ENCODE measurements around the gene TPM1. TPM values are rescaled to one million over a fixed set of nuclear protein-coding genes. Genes with fewer than 3 reads are reported as not detected.
"Not testable (repeated sequence)": the region's sequence is repeated elsewhere in the genome, so short reads cannot be mapped to it uniquely, and the experiment has no call there.

The TPM1 gene
- total RNA-seq, 1 experiment from 2014 or later, result 678 TPM

DNA sequence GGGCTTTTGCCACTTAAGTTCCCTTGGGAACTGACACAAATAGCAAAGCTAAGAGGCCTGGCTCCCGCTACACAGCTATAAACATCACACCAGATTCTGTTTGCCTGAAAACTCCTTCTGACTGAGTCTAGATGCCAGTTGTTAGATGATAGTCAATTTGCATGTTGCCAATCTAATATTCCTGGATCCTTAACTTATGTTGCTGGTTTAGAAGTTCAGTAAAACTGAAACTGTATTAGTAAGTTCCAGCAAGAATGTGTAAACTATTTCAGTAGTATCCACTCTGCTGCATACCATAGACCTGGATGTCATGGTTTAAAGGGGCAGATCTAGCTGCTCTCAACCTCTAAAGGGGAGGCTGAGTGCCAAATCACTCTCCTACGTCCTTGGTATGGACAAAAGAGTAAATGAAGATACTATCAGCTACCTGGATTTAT, 52.0 kb downstream of the TPM1 start:
- peak; percentile 36 for DNase-seq (ENCODE audit: low spot score)

GRCh38 chr15:63096178-63096577, 53.6 kb downstream of the TPM1 start:
- no peak for DNase-seq (ENCODE audit: low spot score)

- DNase-seq (ENCODE audit: low spot score), result not testable (repeated sequence)
These were observed 56.4 kb downstream of the TPM1 start for GRCh38 chr15:63098901-63099300.

- not testable (repeated sequence) for DNase-seq (ENCODE audit: low spot score)
These were observed 57.0 kb downstream of the TPM1 start for GRCh38 chr15:63099581-63099980.

- no peak for DNase-seq (ENCODE audit: low spot score)
These were observed 60.9 kb downstream of the TPM1 start for GRCh38 chr15:63103416-63103815.

DNA sequence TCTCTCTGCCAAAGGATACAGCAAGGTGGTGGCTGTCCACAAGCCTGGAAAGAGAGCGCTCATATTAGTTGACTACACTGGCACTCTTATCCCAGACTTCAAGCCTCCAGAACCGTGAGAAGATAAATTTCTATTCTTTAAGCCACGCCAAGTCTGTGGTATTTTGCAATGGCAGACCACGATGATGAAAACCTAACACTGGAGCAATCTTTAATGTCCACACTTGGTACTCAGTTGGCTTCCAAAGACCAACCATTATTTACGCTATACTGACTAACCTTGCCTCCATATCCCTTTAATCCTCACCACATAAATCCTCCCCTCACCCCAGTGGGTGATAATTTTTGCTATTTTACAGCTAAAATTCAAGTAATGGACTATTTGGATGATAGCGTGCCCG, 62.2 kb downstream of the TPM1 start:
- DNase-seq (ENCODE audit: low spot score), result no peak

DNA sequence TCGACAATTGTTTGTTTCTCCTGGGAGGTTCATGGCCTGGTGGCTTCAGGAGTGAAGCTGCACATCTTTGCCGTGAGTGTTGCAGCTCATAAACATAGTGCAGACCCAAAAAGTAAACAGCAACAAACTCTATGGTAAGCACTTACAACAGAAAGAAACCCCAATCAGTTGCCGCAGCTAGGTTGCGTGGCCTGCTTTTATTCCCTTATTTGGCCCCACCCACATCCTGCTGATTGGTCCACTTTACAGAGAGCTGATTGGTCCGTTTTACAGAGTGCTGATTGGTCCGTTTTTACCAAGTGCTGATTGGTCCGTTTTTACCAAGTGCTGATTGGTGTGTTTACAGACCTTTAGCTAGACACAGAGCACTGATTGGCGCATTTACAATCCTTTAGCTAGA, 62.8 kb downstream of the TPM1 start:
- not testable (repeated sequence) for DNase-seq (ENCODE audit: low spot score)

GRCh38 chr15:63107895-63108546, 65.5 kb downstream of the TPM1 start:
- DNase-seq (ENCODE audit: low spot score), result peak; percentile 100

- DNase-seq (ENCODE audit: low spot score), result no peak
These were observed 67.0 kb downstream of the TPM1 start for GRCh38 chr15:63109498-63109897.

DNA sequence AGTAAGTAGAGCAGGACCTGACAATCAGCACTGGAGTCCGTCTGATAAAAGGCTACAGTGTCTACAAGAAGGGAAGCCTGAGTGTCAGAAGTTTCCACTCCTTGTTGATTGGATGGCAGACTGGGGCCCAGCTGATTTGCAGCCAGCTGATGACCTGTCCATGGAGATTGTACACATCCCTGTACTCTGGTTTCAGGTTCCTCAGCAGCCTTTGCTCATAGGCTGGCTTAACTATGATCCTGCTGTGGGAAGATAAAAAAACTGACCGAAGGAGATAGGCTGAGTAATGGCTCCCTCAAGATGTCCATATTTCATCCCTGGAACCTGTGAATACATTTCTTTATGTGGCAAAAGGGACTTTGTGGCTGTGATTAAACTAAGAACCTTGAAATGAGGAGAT, 67.4 kb downstream of the TPM1 start:
- DNase-seq (ENCODE audit: low spot score), result no peak

DNA sequence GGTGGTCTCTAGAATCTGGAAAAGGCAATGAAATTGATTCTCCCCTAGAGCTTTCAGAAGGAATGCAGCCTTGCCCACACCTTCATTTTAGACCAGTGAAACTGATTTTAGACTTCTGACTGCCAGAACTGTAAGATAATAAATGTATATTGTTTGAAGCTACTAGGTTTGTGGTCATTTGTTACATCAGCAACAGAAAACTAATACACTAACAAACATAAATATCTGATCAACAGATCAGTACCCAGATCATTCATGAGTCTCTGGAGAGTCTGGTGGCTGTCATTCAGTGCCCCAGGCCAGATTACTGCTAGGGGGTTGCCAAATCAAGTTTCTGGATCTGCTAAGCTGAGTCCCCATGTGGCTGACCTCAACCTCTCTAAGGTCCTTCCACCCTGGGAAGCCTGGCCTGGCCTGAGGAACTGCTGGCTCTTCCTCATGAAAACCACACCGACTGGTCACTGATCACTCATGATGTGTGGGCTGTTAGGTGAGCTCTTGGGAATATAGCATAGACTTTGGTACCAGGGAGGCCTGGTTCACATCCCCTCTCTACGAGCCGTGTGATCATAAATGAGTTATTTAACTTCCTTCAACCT, 68.0 kb downstream of the TPM1 start:
- DNase-seq (ENCODE audit: low spot score), result no peak

GRCh38 chr15:63111481-63111880, 68.9 kb downstream of the TPM1 start:
- DNase-seq (ENCODE audit: low spot score), result no peak

GRCh38 chr15:63112871-63113270, 70.3 kb downstream of the TPM1 start:
- no peak for DNase-seq (ENCODE audit: low spot score)

DNA sequence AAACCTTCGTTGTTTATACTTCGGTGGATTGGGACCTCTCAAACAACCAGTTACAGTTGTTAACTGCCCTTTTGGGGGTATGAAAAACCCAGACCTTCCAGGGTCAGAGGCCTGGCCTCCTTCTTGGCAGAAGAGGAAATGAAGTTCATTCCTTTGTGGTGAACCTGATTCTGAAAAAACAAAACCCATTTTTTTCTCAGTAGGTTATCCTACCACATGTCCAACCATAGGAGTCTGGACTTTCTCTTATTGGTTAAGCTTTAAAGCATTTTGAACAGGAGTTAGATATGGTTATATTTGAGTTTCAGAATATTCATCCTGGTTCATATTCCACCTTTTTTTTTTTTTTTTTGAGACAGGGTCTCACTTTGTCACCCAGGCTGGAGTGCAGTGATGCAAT, 71.9 kb downstream of the TPM1 start:
- DNase-seq (ENCODE audit: low spot score), result no peak

Other genes starting within 250 kb of the TPM1 start
- gene LACTB, start 79.1 kb downstream of the TPM1 start, total RNA-seq (2014; rRNA removed; shearing (Covaris generic)), result 20.4 and 26.5 TPM in 2 replicates
- 111 and 135 TPM in 2 replicates for gene RPS27L, start 114.7 kb downstream of the TPM1 start, total RNA-seq (2014; rRNA removed; shearing (Covaris generic))
- gene RAB8B, start 146.9 kb downstream of the TPM1 start, total RNA-seq (2014; rRNA removed; shearing (Covaris generic)), result 18.2 and 20.5 TPM in 2 replicates
- gene APH1B, start 234.9 kb downstream of the TPM1 start, total RNA-seq (2014; rRNA removed; shearing (Covaris generic)), result 12.8 and 15.0 TPM in 2 replicates

Data from A172 (cell line).